CD4-positive, alpha-beta T cell treated with Interleukin-6 at 100 ng/mL for 8 hours (primary cell): ENCODE data around the gene UBE2G2.

Experiments
- DNase-seq: peaks from one replicate; pipeline ENCODE4 v3.0.0-alpha.2; 2020; ENCODE audit warnings: mixed read lengths, low spot score

UBE2G2 gene

GRCh38 chr21:44749116-44749758 is 52.4 kb downstream of the UBE2G2 start:
- DNase-seq, result no peak

- no peak for DNase-seq
Measured at GRCh38 chr21:44748621-44749020, 53.0 kb downstream of the UBE2G2 start.

GRCh38 chr21:44742418-44743153 is 59.0 kb downstream of the UBE2G2 start:
- peak; percentile 27 for DNase-seq

DNA sequence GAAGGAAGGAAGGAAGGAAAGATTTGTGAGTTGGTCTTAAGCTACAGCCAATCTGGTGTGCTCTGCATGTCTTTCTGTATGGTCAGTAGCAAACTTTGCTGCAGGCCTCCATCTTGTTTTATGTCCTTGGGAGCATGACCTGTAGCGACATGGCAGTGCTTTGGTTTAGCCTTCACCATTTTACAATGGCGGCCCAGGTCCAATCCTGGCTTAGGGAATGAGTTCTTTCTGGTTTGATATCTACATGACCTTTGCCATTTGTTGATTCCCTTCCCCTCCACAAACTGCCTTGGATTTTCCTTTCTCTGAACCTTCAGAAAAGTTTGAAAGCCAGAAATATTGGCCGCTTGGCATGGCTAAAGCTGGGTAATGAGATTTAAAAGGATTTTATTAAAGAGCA is 59.7 kb downstream of the UBE2G2 start:
- no peak for DNase-seq

DNA sequence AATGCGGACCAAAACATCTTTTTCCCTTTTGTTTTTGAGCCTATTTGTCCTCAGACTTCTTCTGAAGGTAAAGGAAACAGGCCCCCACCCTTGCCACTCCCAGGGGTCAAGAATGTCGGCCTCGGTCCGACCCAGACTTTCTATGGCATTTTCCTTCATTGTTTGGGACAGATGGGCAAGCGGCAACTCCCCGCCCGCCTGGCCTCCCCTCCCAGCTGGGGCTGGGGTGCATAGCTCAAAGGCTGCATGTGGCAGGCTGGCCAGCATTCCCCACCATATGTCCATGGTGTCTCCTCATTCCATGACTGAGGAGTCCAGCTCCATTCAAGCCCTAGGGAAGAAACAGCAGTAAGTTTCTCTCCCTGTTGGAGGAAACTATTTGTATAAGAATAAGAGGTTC is 60.9 kb downstream of the UBE2G2 start:
- no peak for DNase-seq

GRCh38 chr21:44739316-44739715 is 62.3 kb downstream of the UBE2G2 start:
- no peak for DNase-seq

- no peak for DNase-seq
Measured at GRCh38 chr21:44738621-44739020, 63.0 kb downstream of the UBE2G2 start.

- DNase-seq, result no peak
Measured at GRCh38 chr21:44737706-44738354, 63.8 kb downstream of the UBE2G2 start.

GRCh38 chr21:44736291-44737004 is 65.2 kb downstream of the UBE2G2 start:
- no peak for DNase-seq

GRCh38 chr21:44735821-44736220 is 65.8 kb downstream of the UBE2G2 start:
- DNase-seq, result no peak

DNA sequence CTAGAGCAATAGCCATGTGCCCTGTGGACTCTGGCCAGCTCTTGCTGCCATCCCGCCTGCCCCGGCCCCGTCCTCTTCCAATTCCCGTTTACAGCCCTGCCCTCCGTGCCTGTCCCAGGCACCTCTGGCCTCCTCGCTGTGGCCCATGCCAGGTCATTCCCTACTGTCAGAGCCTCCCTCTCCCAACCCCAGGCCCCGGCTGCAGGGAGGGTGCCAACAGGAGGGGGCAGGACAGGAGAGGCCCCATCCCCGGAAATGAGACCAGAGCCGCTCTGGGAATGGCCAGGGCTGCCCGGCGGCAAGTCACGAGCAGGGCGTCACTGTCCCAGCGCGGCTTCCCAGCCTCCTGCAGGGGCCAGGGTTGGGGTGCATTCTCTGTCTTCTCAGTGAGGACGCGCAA is 66.8 kb downstream of the UBE2G2 start:
- no peak for DNase-seq

- no peak for DNase-seq
Measured at GRCh38 chr21:44734026-44734745, 67.4 kb downstream of the UBE2G2 start.

GRCh38 chr21:44732956-44733355 is 68.7 kb downstream of the UBE2G2 start:
- no peak for DNase-seq

DNA sequence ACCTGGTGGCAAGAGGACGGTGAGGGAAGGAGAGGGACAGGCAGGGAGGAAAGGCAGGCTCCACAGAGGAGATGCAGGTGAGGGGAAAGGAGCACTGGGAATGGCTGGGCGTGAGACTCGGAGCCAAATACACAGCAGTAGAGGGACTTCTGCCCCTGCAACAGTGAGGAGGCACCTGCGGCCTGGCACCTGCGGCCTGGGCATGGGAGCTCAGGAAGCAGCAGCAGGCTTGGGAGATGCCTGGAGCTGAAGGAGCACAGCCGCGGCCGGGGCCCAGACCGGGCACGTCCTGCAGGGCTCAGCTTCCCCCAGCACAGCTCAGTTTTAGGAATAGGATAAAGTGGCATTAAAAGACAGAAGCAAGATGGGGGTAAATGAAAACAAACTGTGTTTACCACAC is 69.4 kb downstream of the UBE2G2 start:
- no peak for DNase-seq

DNA sequence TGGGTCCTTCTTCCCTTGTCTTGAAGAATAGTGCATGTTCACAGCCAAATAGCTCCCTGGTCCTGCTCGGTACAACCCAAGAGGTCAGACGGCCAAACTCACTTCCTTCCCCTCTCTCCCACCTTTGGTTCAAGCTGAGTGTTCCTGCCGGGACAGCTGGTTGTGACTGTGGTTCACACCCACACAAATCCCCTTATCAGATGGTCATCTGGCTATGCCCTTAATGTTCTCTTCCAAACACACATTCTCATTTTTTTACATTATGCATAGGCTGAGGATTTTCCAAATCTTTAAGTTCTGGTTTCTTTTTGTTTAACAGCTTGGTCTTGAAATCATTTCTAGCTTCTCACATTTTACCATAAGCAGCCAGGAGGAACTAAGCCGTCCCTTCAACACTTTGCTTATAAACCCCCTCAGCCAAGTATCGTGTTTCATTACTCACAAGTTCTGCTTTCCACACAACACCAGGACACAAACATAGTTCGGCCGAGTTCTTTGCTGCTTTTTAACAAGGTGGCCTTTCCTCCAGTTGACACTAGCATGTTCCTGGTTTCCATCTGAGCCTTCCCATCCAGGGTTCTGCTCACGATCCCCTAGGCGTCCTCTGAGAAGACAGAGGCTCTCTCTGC is 70.6 kb downstream of the UBE2G2 start:
- no peak for DNase-seq

DNA sequence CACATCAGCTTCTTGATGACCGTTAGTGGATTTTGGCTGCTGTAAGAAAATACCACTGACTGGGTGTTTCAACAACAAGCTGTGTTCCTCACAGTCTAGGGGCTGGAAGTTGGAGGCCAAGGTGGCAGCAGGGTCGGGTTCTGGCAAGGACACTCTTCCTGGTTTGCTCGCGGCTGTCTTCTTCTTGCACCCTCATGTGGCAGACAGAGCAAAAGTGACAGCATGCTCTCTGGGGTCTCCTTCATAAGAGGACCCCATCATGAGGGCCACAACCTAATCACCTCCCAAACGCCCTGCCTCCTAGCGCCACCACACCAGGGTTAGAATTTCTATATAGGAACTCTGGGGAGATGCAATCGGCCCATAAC is 71.6 kb downstream of the UBE2G2 start:
- no peak for DNase-seq

DNA sequence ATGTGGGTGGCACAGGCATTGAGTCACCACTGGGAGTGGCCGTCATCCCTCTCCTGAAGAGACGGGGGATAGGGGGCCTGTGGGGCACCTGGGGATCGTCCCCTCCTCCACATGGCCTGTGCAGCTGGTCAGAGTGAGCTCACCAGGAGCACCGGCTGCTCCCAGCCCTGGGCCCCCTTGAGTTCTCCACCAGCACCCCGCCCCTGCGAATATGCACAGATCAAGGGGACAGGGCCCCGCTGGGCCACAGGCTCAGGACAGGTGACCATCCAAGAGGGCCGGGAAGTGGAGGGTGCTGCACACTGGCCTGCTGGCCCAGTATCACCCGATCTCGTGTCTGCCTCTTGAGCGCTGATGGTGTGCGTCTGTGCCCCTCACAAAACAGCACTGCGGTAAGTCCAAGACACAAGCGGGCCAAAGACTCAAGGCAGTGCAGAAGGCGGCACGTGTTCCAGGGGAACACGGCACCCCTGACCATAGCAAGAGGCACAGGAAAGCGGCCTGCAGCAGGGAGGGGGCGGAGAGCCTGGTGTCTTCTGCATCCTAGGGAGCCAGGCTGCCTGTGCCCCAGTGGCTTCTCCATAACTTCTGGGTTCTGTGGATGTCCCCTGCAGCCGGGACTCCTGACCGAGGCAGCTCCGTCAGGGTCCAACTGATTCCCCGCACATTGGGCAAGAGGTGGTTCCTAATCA is 72.1 kb downstream of the UBE2G2 start:
- DNase-seq, result no peak

- DNase-seq, result no peak
Measured at GRCh38 chr21:44728716-44729115, 72.9 kb downstream of the UBE2G2 start.

DNA sequence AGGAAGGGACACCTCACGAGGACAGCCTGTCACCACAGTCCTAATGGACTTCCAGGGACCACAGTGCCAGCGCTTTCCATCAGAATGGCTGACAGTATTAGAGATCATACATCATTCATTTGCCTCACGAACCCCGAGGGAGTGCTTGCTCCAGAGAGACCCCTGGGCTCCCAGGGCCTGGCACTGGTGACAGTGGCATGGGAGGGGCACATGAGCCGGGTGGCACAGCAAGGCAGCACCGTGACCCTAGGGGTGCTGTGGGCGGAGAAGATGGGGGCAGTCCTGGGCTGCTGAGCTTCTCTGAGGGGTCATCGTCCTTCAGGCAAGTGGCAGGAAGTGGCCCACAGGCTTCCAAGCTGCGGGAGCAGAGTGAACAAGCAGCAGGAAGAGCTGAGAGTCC is 73.9 kb downstream of the UBE2G2 start:
- DNase-seq, result no peak

- DNase-seq, result no peak
Measured at GRCh38 chr21:44727321-44727720, 74.3 kb downstream of the UBE2G2 start.

- DNase-seq, result no peak
Measured at GRCh38 chr21:44726826-44727225, 74.8 kb downstream of the UBE2G2 start.
